ENCODE data around the gene ALDH9A1.
"Not testable (repeated sequence)": the region's sequence is repeated elsewhere in the genome, so short reads cannot be mapped to it uniquely, and the experiment has no call there.

Gene ALDH9A1

GRCh38 chr1:165707984-165708706, 9.8 kb upstream of the ALDH9A1 start:
- Histone ChIP-seq H3K27ac (replicated peaks; ENCODE audit: low read length) (no peak overlapping the region), H2BK12ac (ENCODE audit: low read length) (no peak overlapping the region), H3K9ac (ENCODE audit: low read depth, low read length, poor library complexity) (no peak overlapping the region), H3K18ac (ENCODE audit: low read length) (no peak overlapping the region), H3K23ac (ENCODE audit: low read depth, low read length, poor library complexity) (no peak overlapping the region), H4K8ac (ENCODE audit: low read depth, low read length) (no peak overlapping the region), H2AK5ac (ENCODE audit: low read depth, low read length) (no peak overlapping the region), H3K27me3 (ENCODE audit: control insufficient read depth in 3 of 3, insufficient read depth in 3 of 3, low read depth in 1 of 3, low read length in 3 of 3) (no peaks in the 10 kb centered on the region), H3K4me3 (ENCODE audit: low read length in 2 of 2) (no peak overlapping the region), H3K79me1 (ENCODE audit: low read depth, low read length) (no peaks in the 10 kb centered on the region), H3K4ac (ENCODE audit: low read length) (no peak overlapping the region), H3K4me1 (ENCODE audit: control insufficient read depth in 2 of 2, insufficient read depth in 1 of 2, low read depth in 1 of 2, low read length in 2 of 2) (no peaks in the 10 kb centered on the region), H3K9me3 (replicated peaks in 1 of 2; ENCODE audit: control insufficient read depth in 2 of 2, insufficient read depth in 1 of 2, low read depth in 1 of 2, low read length in 2 of 2) (peaks cover 0 to 2% of the 10 kb centered on the region in 2 donors), H2BK15ac (ENCODE audit: low read length) (no peak overlapping the region), H3K4me2 (ENCODE audit: insufficient read depth, low read length, poor library complexity, severe bottlenecking) (no peak overlapping the region), H4K91ac (ENCODE audit: low read depth, low read length, poor library complexity) (no peak overlapping the region), H2BK120ac (ENCODE audit: low read depth, low read length) (no peak overlapping the region), H3K36me3 (replicated peaks in 1 of 2; ENCODE audit: control insufficient read depth in 2 of 2, insufficient read depth in 2 of 2, low read length in 2 of 2) (no peaks in the 10 kb centered on the region), H2AFZ (ENCODE audit: low read length) (no peak overlapping the region), H2BK5ac (ENCODE audit: low read length) (no peak overlapping the region), H3K14ac (ENCODE audit: low read length) (no peak overlapping the region)
- no peak for DNase-seq (ENCODE audit: low spot score)
- WGBS, 2 donors (ENCODE audit: extremely low coverage in 2 of 2, insufficient read length in 2 of 2, insufficient replicate concordance in 1 of 2), result no CpG with 5 or more reads among the region's 11 CpGs

GRCh38 chr1:165703648-165704047, 5.3 kb upstream of the ALDH9A1 start:
- Histone ChIP-seq H3K27me3 (ENCODE audit: control insufficient read depth in 3 of 3, insufficient read depth in 3 of 3, low read depth in 1 of 3, low read length in 3 of 3) (no peaks in the 10 kb centered on the region), H3K4me2 (ENCODE audit: insufficient read depth, low read length, poor library complexity, severe bottlenecking) (no peak overlapping the region), H3K4me3 (ENCODE audit: low read length in 2 of 2) (no peak overlapping the region), H3K4ac (ENCODE audit: low read length) (no peak overlapping the region), H3K18ac (ENCODE audit: low read length) (no peak overlapping the region), H2AFZ (ENCODE audit: low read length) (no peak overlapping the region), H3K79me1 (ENCODE audit: low read depth, low read length) (no peaks in the 10 kb centered on the region), H2BK5ac (ENCODE audit: low read length) (no peak overlapping the region), H3K9me3 (replicated peaks in 1 of 2; ENCODE audit: control insufficient read depth in 2 of 2, insufficient read depth in 1 of 2, low read depth in 1 of 2, low read length in 2 of 2) (no peaks in the 10 kb centered on the region), H2BK15ac (ENCODE audit: low read length) (no peak overlapping the region), H3K9ac (ENCODE audit: low read depth, low read length, poor library complexity) (no peak overlapping the region), H2AK5ac (ENCODE audit: low read depth, low read length) (no peak overlapping the region), H4K8ac (ENCODE audit: low read depth, low read length) (no peak overlapping the region), H3K4me1 (ENCODE audit: control insufficient read depth in 2 of 2, insufficient read depth in 1 of 2, low read depth in 1 of 2, low read length in 2 of 2) (no peaks in the 10 kb centered on the region), H4K91ac (ENCODE audit: low read depth, low read length, poor library complexity) (no peak overlapping the region), H2BK120ac (ENCODE audit: low read depth, low read length) (no peak overlapping the region), H3K14ac (ENCODE audit: low read length) (no peak overlapping the region), H3K36me3 (replicated peaks in 1 of 2; ENCODE audit: control insufficient read depth in 2 of 2, insufficient read depth in 2 of 2, low read length in 2 of 2) (no peaks in the 10 kb centered on the region), H2BK12ac (ENCODE audit: low read length) (no peak overlapping the region), H3K27ac (replicated peaks; ENCODE audit: low read length) (no peak overlapping the region), H3K23ac (ENCODE audit: low read depth, low read length, poor library complexity) (no peak overlapping the region)
- WGBS, 2 donors (ENCODE audit: extremely low coverage in 2 of 2, insufficient read length in 2 of 2, insufficient replicate concordance in 1 of 2), result no CpG with 5 or more reads among the region's 2 CpGs
- DNase-seq (ENCODE audit: low spot score), result no peak

GRCh38 chr1:165701922-165702321, 3.6 kb upstream of the ALDH9A1 start:
- H3K23ac ChIP-seq (ENCODE audit: low read depth, low read length, poor library complexity); H3K18ac ChIP-seq (ENCODE audit: low read length); H4K91ac ChIP-seq (ENCODE audit: low read depth, low read length, poor library complexity); H3K27me3 ChIP-seq (ENCODE audit: control insufficient read depth in 3 of 3, insufficient read depth in 3 of 3, low read depth in 1 of 3, low read length in 3 of 3); H3K14ac ChIP-seq (ENCODE audit: low read length); H3K36me3 ChIP-seq (replicated peaks in 1 of 2; ENCODE audit: control insufficient read depth in 2 of 2, insufficient read depth in 2 of 2, low read length in 2 of 2); H3K9me3 ChIP-seq (replicated peaks in 1 of 2; ENCODE audit: control insufficient read depth in 2 of 2, insufficient read depth in 1 of 2, low read depth in 1 of 2, low read length in 2 of 2); H3K4me3 ChIP-seq (ENCODE audit: low read length in 2 of 2); H3K27ac ChIP-seq (replicated peaks; ENCODE audit: low read length); H2AFZ ChIP-seq (ENCODE audit: low read length); H3K79me1 ChIP-seq (ENCODE audit: low read depth, low read length); DNase-seq (ENCODE audit: low spot score); H4K8ac ChIP-seq (ENCODE audit: low read depth, low read length); H2BK15ac ChIP-seq (ENCODE audit: low read length); H2BK12ac ChIP-seq (ENCODE audit: low read length); H2AK5ac ChIP-seq (ENCODE audit: low read depth, low read length); H2BK120ac ChIP-seq (ENCODE audit: low read depth, low read length); H3K4ac ChIP-seq (ENCODE audit: low read length); H2BK5ac ChIP-seq (ENCODE audit: low read length); H3K9ac ChIP-seq (ENCODE audit: low read depth, low read length, poor library complexity); H3K4me2 ChIP-seq (ENCODE audit: insufficient read depth, low read length, poor library complexity, severe bottlenecking); H3K4me1 ChIP-seq (ENCODE audit: control insufficient read depth in 2 of 2, insufficient read depth in 1 of 2, low read depth in 1 of 2, low read length in 2 of 2): not testable (repeated sequence)
- no CpG with 5 or more reads among the region's 7 CpGs for WGBS, 2 donors (ENCODE audit: extremely low coverage in 2 of 2, insufficient read length in 2 of 2, insufficient replicate concordance in 1 of 2)

DNA sequence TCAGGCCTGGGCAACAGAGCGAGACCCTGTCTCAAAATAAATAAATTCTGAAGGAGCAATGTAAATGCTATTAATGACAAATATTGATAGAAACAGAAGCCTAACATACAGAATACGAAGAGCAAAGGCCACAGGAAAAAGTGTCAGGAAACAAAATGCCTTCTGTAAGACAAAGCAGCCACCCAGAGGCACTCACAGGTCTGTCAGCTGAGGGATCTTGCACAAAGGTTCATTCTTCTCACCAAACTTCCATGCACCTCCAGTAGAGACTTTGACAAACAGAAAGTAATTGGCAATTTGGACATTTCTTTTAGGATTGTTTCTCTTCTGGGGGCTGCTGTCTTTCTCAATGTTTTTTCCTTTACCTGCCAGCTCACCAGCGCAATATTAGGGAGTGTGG, 1.2 kb upstream of the ALDH9A1 start:
- H3K27me3 ChIP-seq (ENCODE audit: control insufficient read depth in 3 of 3, insufficient read depth in 3 of 3, low read depth in 1 of 3, low read length in 3 of 3), result no peaks in the 10 kb centered on the region
- no peak overlapping the region for H2BK15ac ChIP-seq (ENCODE audit: low read length)
- no peak overlapping the region for H4K91ac ChIP-seq (ENCODE audit: low read depth, low read length, poor library complexity)
- H3K79me1 ChIP-seq (ENCODE audit: low read depth, low read length), result no peaks in the 10 kb centered on the region
- peaks cover 0 to 4% of the 10 kb centered on the region in 2 donors for H3K36me3 ChIP-seq (replicated peaks in 1 of 2; ENCODE audit: control insufficient read depth in 2 of 2, insufficient read depth in 2 of 2, low read length in 2 of 2)
- H4K8ac ChIP-seq (ENCODE audit: low read depth, low read length), result no peak overlapping the region
- H3K27ac ChIP-seq (replicated peaks; ENCODE audit: low read length), result no peak overlapping the region
- H3K4me1 ChIP-seq (ENCODE audit: control insufficient read depth in 2 of 2, insufficient read depth in 1 of 2, low read depth in 1 of 2, low read length in 2 of 2), result no peaks in the 10 kb centered on the region
- no peak overlapping the region for H3K4me2 ChIP-seq (ENCODE audit: insufficient read depth, low read length, poor library complexity, severe bottlenecking)
- H2AFZ ChIP-seq (ENCODE audit: low read length), result no peak overlapping the region
- no peak overlapping the region for H2BK12ac ChIP-seq (ENCODE audit: low read length)
- no peak overlapping the region for H2BK5ac ChIP-seq (ENCODE audit: low read length)
- no peak overlapping the region for H3K4ac ChIP-seq (ENCODE audit: low read length)
- WGBS, 2 donors (ENCODE audit: extremely low coverage in 2 of 2, insufficient read length in 2 of 2, insufficient replicate concordance in 1 of 2), result no CpG with 5 or more reads among the region's 3 CpGs
- no peak overlapping the region for H2BK120ac ChIP-seq (ENCODE audit: low read depth, low read length)
- H3K4me3 ChIP-seq (ENCODE audit: low read length in 2 of 2), result no peak overlapping the region
- no peak overlapping the region for H3K18ac ChIP-seq (ENCODE audit: low read length)
- H2AK5ac ChIP-seq (ENCODE audit: low read depth, low read length), result no peak overlapping the region
- H3K23ac ChIP-seq (ENCODE audit: low read depth, low read length, poor library complexity), result no peak overlapping the region
- H3K14ac ChIP-seq (ENCODE audit: low read length), result no peak overlapping the region
- H3K9ac ChIP-seq (ENCODE audit: low read depth, low read length, poor library complexity), result no peak overlapping the region
- no peaks in the 10 kb centered on the region for H3K9me3 ChIP-seq (replicated peaks in 1 of 2; ENCODE audit: control insufficient read depth in 2 of 2, insufficient read depth in 1 of 2, low read depth in 1 of 2, low read length in 2 of 2)
- DNase-seq (ENCODE audit: low spot score), result no peak
